ENCODE measurements around the gene EDEM3. TPM values are rescaled to one million over a fixed set of nuclear protein-coding genes. Genes with fewer than 3 reads are reported as not detected.

The EDEM3 gene
- total and polyA plus RNA-seq, 2 donors (not counting 1 experiment from before 2014, with no cell fraction given), result 40.2 to 47.9 TPM

DNA sequence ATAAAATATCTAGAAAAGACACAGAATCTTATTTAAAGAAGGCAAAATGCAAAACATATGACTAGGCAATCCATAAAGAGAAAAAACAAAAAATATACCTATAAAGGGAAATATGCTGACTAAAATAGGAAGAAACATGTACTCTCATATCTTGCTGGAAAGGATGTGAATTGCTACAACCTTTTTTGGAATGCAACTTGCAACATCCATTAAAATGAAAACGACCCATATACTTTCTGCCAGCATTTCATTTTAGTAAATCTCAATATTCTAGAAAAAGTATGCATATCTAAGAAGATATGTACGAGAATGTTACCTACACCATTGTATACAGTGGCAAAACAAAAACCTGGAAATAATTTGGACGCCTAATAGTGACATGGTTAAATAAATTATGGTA lies 56.6 kb downstream of the EDEM3 start:
- Histone ChIP-seq H4K20me1 (ENCODE audit: control insufficient read depth, extremely low read depth, insufficient read depth, low read length) (no peaks in the 10 kb centered on the region), H2AFZ (ENCODE audit: low read length) (no peak overlapping the region), H3K4me2 (ENCODE audit: extremely low read depth, insufficient read depth, low read length) (no peak overlapping the region), H3K79me2 (ENCODE audit: control insufficient read depth, insufficient read depth, low read length) (no peaks in the 10 kb centered on the region), H3K9ac (ENCODE audit: insufficient read depth, low read length) (no peak overlapping the region), H3K27ac (ENCODE audit: insufficient read depth, low read length) (no peak overlapping the region), H3K4me3 (replicated peaks in 1 of 4; ENCODE audit: control extremely low read depth in 1 of 4, insufficient read depth in 1 of 4, low read depth in 3 of 4, low read length in 4 of 4) (no peak overlapping the region), H3K4me1 (ENCODE audit: control insufficient read depth, extremely low read depth, insufficient read depth, low read length) (no peaks in the 10 kb centered on the region), H3K27me3 (ENCODE audit: control insufficient read depth, insufficient read depth, low read length) (no peaks in the 10 kb centered on the region), H3K36me3 (ENCODE audit: control insufficient read depth, insufficient read depth, low read length) (no peaks in the 10 kb centered on the region), H3K9me3 (ENCODE audit: control insufficient read depth, insufficient read depth, low read depth, low read length) (no peaks in the 10 kb centered on the region)
- no peak for DNase-seq (ENCODE audit: low read depth in 2 of 2)
- TF ChIP-seq, protein P1, sequence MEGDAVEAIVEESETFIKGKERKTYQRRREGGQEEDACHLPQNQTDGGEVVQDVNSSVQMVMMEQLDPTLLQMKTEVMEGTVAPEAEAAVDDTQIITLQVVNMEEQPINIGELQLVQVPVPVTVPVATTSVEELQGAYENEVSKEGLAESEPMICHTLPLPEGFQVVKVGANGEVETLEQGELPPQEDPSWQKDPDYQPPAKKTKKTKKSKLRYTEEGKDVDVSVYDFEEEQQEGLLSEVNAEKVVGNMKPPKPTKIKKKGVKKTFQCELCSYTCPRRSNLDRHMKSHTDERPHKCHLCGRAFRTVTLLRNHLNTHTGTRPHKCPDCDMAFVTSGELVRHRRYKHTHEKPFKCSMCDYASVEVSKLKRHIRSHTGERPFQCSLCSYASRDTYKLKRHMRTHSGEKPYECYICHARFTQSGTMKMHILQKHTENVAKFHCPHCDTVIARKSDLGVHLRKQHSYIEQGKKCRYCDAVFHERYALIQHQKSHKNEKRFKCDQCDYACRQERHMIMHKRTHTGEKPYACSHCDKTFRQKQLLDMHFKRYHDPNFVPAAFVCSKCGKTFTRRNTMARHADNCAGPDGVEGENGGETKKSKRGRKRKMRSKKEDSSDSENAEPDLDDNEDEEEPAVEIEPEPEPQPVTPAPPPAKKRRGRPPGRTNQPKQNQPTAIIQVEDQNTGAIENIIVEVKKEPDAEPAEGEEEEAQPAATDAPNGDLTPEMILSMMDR (conservative IDR thresholded peaks at IDR 0.05 in 1 of 2, IDR thresholded peaks at IDR 0.05 in 1 of 2; ENCODE audit: low read depth in 1 of 2, low read length in 2 of 2), result no peak
- no peak for TF ChIP-seq EZH2 (IDR thresholded peaks at IDR 0.05; ENCODE audit: low read length, missing control alignments)

DNA sequence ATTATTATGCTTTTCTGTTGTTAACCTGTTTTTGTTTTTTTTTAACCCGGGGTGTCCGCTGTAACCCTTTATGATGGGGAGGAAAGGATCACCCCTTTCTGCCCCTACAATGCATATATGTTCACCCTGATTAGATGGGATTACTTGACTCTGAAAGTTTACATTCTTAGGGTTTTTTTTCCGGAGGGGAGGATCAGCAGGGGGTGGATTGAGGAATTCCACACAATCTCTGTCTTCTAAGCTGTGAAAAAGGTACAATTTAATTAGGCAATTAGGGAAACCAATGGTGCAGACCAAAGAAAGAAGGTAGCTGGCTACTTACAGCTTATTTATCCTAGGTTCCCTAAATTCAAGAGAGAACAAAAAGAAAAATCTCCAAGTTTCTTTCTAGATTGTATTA lies 58.3 kb downstream of the EDEM3 start:
- Histone ChIP-seq H4K20me1 (ENCODE audit: control insufficient read depth, extremely low read depth, insufficient read depth, low read length) (no peaks in the 10 kb centered on the region), H3K9me3 (ENCODE audit: control insufficient read depth, insufficient read depth, low read depth, low read length) (no peaks in the 10 kb centered on the region), H3K79me2 (ENCODE audit: control insufficient read depth, insufficient read depth, low read length) (no peaks in the 10 kb centered on the region), H3K4me2 (ENCODE audit: extremely low read depth, insufficient read depth, low read length) (no peak overlapping the region), H3K4me1 (ENCODE audit: control insufficient read depth, extremely low read depth, insufficient read depth, low read length) (no peaks in the 10 kb centered on the region), H3K36me3 (ENCODE audit: control insufficient read depth, insufficient read depth, low read length) (no peaks in the 10 kb centered on the region), H3K9ac (ENCODE audit: insufficient read depth, low read length) (no peak overlapping the region), H3K27me3 (ENCODE audit: control insufficient read depth, insufficient read depth, low read length) (no peaks in the 10 kb centered on the region), H3K4me3 (replicated peaks in 1 of 4; ENCODE audit: control extremely low read depth in 1 of 4, insufficient read depth in 1 of 4, low read depth in 3 of 4, low read length in 4 of 4) (no peak overlapping the region), H2AFZ (ENCODE audit: low read length) (no peak overlapping the region), H3K27ac (ENCODE audit: insufficient read depth, low read length) (no peak overlapping the region)
- no peak for DNase-seq (ENCODE audit: low read depth in 2 of 2)
- no peak for TF ChIP-seq EZH2 (IDR thresholded peaks at IDR 0.05; ENCODE audit: low read length, missing control alignments)
- TF ChIP-seq, protein P1 (conservative IDR thresholded peaks at IDR 0.05 in 1 of 2, IDR thresholded peaks at IDR 0.05 in 1 of 2; ENCODE audit: low read depth in 1 of 2, low read length in 2 of 2), result no peak

DNA sequence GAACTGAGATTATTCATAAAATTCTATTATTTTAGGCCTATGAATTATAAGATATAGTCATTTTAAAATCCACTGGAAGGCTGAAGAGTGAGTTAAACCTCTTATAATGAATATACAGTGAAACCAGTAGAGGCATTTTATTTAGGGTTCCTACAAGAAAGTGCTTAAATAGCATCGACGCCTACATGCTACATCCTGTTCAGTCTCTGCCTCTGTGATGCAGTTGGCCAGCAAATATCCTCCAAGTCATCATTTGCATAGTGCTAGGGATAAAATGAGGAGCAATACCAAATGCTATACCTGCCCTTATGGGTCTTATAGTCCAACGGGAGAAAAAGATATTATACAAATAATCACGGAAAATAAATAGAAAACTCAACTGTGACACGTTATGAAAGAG lies 59.6 kb downstream of the EDEM3 start:
- H4K20me1 ChIP-seq (ENCODE audit: control insufficient read depth, extremely low read depth, insufficient read depth, low read length), result no peaks in the 10 kb centered on the region
- no peaks in the 10 kb centered on the region for H3K4me1 ChIP-seq (ENCODE audit: control insufficient read depth, extremely low read depth, insufficient read depth, low read length)
- no peaks in the 10 kb centered on the region for H3K79me2 ChIP-seq (ENCODE audit: control insufficient read depth, insufficient read depth, low read length)
- no peak overlapping the region for H3K4me2 ChIP-seq (ENCODE audit: extremely low read depth, insufficient read depth, low read length)
- no peak for TF ChIP-seq EZH2 (IDR thresholded peaks at IDR 0.05; ENCODE audit: low read length, missing control alignments)
- TF ChIP-seq, protein P1 (conservative IDR thresholded peaks at IDR 0.05 in 1 of 2, IDR thresholded peaks at IDR 0.05 in 1 of 2; ENCODE audit: low read depth in 1 of 2, low read length in 2 of 2), result no peak
- peak in 1 of 2 donors; percentile 17 for DNase-seq (ENCODE audit: low read depth in 2 of 2)
- no peak overlapping the region for H3K9ac ChIP-seq (ENCODE audit: insufficient read depth, low read length)
- H3K27me3 ChIP-seq (ENCODE audit: control insufficient read depth, insufficient read depth, low read length), result no peaks in the 10 kb centered on the region
- no peak overlapping the region for H3K4me3 ChIP-seq (replicated peaks in 1 of 4; ENCODE audit: control extremely low read depth in 1 of 4, insufficient read depth in 1 of 4, low read depth in 3 of 4, low read length in 4 of 4)
- no peak overlapping the region for H2AFZ ChIP-seq (ENCODE audit: low read length)
- no peak overlapping the region for H3K27ac ChIP-seq (ENCODE audit: insufficient read depth, low read length)
- no peaks in the 10 kb centered on the region for H3K36me3 ChIP-seq (ENCODE audit: control insufficient read depth, insufficient read depth, low read length)
- H3K9me3 ChIP-seq (ENCODE audit: control insufficient read depth, insufficient read depth, low read depth, low read length), result no peaks in the 10 kb centered on the region

Data from fibroblast of lung (primary cell).